Immature natural killer cell (primary cell): ENCODE measurements around the gene SFMBT1. TPM values are rescaled to one million over a fixed set of nuclear protein-coding genes. Genes with fewer than 3 reads are reported as not detected.

Source experiments
- DNase-seq, 3 donors: peaks; one replicate each; pipeline ENCODE4 v3.0.0; 2022; ENCODE audit warnings: mixed read lengths in 1 of 3
- H3K27ac Mint-ChIP-seq, 6 donors: one replicate each; pipeline ENCODE4 v1.8.0; 2020; ENCODE audit warnings: mixed read lengths in 6 of 6, mild to moderate bottlenecking in 5 of 6, inconsistent platforms in 4 of 6, moderate library complexity in 3 of 6
- H3K27me3 Mint-ChIP-seq, 3 donors: one replicate each; pipeline ENCODE4 v1.8.0; 2020 to 2021; ENCODE audit warnings: low read depth in 3 of 3, mild to moderate bottlenecking in 3 of 3, mixed read lengths in 3 of 3, moderate library complexity in 3 of 3, inconsistent platforms in 1 of 3
- H3K36me3 Mint-ChIP-seq, 3 donors: one replicate each; pipeline ENCODE4 v1.8.0; 2020; ENCODE audit warnings: mixed read lengths in 3 of 3, inconsistent platforms in 2 of 3, mild to moderate bottlenecking in 2 of 3
- H3K4me1 Mint-ChIP-seq, 2 donors: one replicate each; pipeline ENCODE4 v1.8.0; 2020; ENCODE audit warnings: inconsistent platforms in 2 of 2, mild to moderate bottlenecking in 2 of 2, mixed read lengths in 2 of 2, moderate library complexity in 1 of 2
- H3K4me3 Mint-ChIP-seq, 5 donors: one replicate each; pipeline ENCODE4 v1.8.0; 2020; ENCODE audit warnings: mild to moderate bottlenecking in 5 of 5, mixed read lengths in 5 of 5, inconsistent platforms in 3 of 5, moderate library complexity in 3 of 5
- H3K9me3 Mint-ChIP-seq, 6 donors: one replicate each; pipeline ENCODE4 v1.8.0; 2020; ENCODE audit warnings: mild to moderate bottlenecking in 6 of 6, mixed read lengths in 6 of 6, inconsistent platforms in 4 of 6, moderate library complexity in 3 of 6
- polyA plus RNA-seq, 3 donors: library from polyadenylated mRNA; unstranded; fragments of 300-500 nt; fragmentation: Illumina TruSeq; gene quantifications; one replicate each; pipeline ENCODE4 v1.2.3, GENCODE V29; 2021

SFMBT1 gene
- polyA plus RNA-seq, 3 donors from 2014 or later, result 6.6 to 12.9 (median 12.3) TPM

GRCh38 chr3:53023072-53023823 lies 22.6 kb downstream of the SFMBT1 start:
- DNase-seq, result no peak
- no peak overlapping the region for H3K4me3 Mint-ChIP-seq
- peak overlapping the region in 2 of 6 donors; percentile 8 to 22 for H3K27ac Mint-ChIP-seq
- peaks cover 0 to 1% (median 0%) of the 10 kb centered on the region in 3 donors for H3K27me3 Mint-ChIP-seq
- H3K36me3 Mint-ChIP-seq, result no peaks in the 10 kb centered on the region
- peaks cover 14 to 27% of the 10 kb centered on the region in 2 donors for H3K4me1 Mint-ChIP-seq
- H3K9me3 Mint-ChIP-seq, result no peaks in the 10 kb centered on the region

- H3K27ac Mint-ChIP-seq, result peak overlapping the region in 3 of 6 donors; percentile 22 to 70 (median 44)
- H3K4me3 Mint-ChIP-seq, result no peak overlapping the region
- H3K4me1 Mint-ChIP-seq, result peaks cover 14 to 30% of the 10 kb centered on the region in 2 donors
- H3K27me3 Mint-ChIP-seq, result peaks cover 0 to 1% (median 0%) of the 10 kb centered on the region in 3 donors
- H3K9me3 Mint-ChIP-seq, result no peaks in the 10 kb centered on the region
- DNase-seq, result no peak
- H3K36me3 Mint-ChIP-seq, result peaks cover 0 to under 1% (median 0%) of the 10 kb centered on the region in 3 donors
These were observed 23.2 kb downstream of the SFMBT1 start for GRCh38 chr3:53022647-53023046.

GRCh38 chr3:53016236-53016635 lies 29.6 kb downstream of the SFMBT1 start:
- peaks cover 0 to 4% (median 0%) of the 10 kb centered on the region in 3 donors for H3K36me3 Mint-ChIP-seq

GRCh38 chr3:53011324-53011723 lies 34.5 kb downstream of the SFMBT1 start:
- no peaks in the 10 kb centered on the region for H3K9me3 Mint-ChIP-seq
- no peak overlapping the region for H3K4me3 Mint-ChIP-seq
- no peaks in the 10 kb centered on the region for H3K36me3 Mint-ChIP-seq
- H3K4me1 Mint-ChIP-seq, result peaks cover 2 to 29% of the 10 kb centered on the region in 2 donors
- peak overlapping the region in 1 of 6 donors; percentile 72 for H3K27ac Mint-ChIP-seq
- H3K27me3 Mint-ChIP-seq, result peaks cover 0 to 2% (median 0%) of the 10 kb centered on the region in 3 donors
- no peak for DNase-seq

More at GRCh38 chr3:53016236-53016635, 29.6 kb downstream of the SFMBT1 start:
- DNase-seq, result no peak
- Mint-ChIP-seq H3K27ac (no peak overlapping the region), H3K4me1 (peaks cover 3 to 26% of the 10 kb centered on the region in 2 donors), H3K4me3 (no peak overlapping the region), H3K27me3 (peaks cover 0 to 2% (median 0%) of the 10 kb centered on the region in 3 donors), H3K9me3 (no peaks in the 10 kb centered on the region)

GRCh38 chr3:53009826-53010539 lies 35.9 kb downstream of the SFMBT1 start:
- Mint-ChIP-seq H3K27ac (peak overlapping the region in 1 of 6 donors; percentile 55), H3K4me3 (no peak overlapping the region), H3K9me3 (no peaks in the 10 kb centered on the region), H3K4me1 (peaks cover 2 to 29% of the 10 kb centered on the region in 2 donors), H3K27me3 (peaks cover 0 to 2% (median 0%) of the 10 kb centered on the region in 3 donors), H3K36me3 (no peaks in the 10 kb centered on the region)
- DNase-seq, result no peak

GRCh38 chr3:53008932-53009331 lies 36.9 kb downstream of the SFMBT1 start:
- no peak for DNase-seq
- Mint-ChIP-seq H3K27ac (no peak overlapping the region), H3K4me3 (no peak overlapping the region), H3K9me3 (no peaks in the 10 kb centered on the region), H3K4me1 (peaks cover 2 to 29% of the 10 kb centered on the region in 2 donors), H3K27me3 (peaks cover 0 to 2% (median 0%) of the 10 kb centered on the region in 3 donors), H3K36me3 (no peaks in the 10 kb centered on the region)

- H3K4me1 Mint-ChIP-seq, result peaks cover 2 to 19% of the 10 kb centered on the region in 2 donors
- no peaks in the 10 kb centered on the region for H3K9me3 Mint-ChIP-seq
- no peak overlapping the region for H3K27ac Mint-ChIP-seq
- no peak for DNase-seq
- H3K36me3 Mint-ChIP-seq, result no peaks in the 10 kb centered on the region
- H3K27me3 Mint-ChIP-seq, result no peaks in the 10 kb centered on the region
- H3K4me3 Mint-ChIP-seq, result no peak overlapping the region
These were observed 39.9 kb downstream of the SFMBT1 start for GRCh38 chr3:53005854-53006513.

GRCh38 chr3:53005338-53005737 lies 40.5 kb downstream of the SFMBT1 start:
- Mint-ChIP-seq H3K36me3 (no peaks in the 10 kb centered on the region), H3K4me1 (peaks cover 2 to 18% of the 10 kb centered on the region in 2 donors), H3K9me3 (no peaks in the 10 kb centered on the region), H3K27me3 (no peaks in the 10 kb centered on the region), H3K4me3 (no peak overlapping the region), H3K27ac (peak overlapping the region in 1 of 6 donors; percentile 22)
- no peak for DNase-seq

GRCh38 chr3:53003320-53003719 lies 42.6 kb downstream of the SFMBT1 start:
- DNase-seq, result no peak
- H3K4me1 Mint-ChIP-seq, result peaks cover 0 to 7% of the 10 kb centered on the region in 2 donors
- no peak overlapping the region for H3K27ac Mint-ChIP-seq
- H3K4me3 Mint-ChIP-seq, result no peak overlapping the region
- no peaks in the 10 kb centered on the region for H3K9me3 Mint-ChIP-seq
- no peaks in the 10 kb centered on the region for H3K27me3 Mint-ChIP-seq
- no peaks in the 10 kb centered on the region for H3K36me3 Mint-ChIP-seq

GRCh38 chr3:52998771-52999513 lies 46.9 kb downstream of the SFMBT1 start:
- no peak for DNase-seq
- Mint-ChIP-seq H3K27me3 (no peaks in the 10 kb centered on the region), H3K27ac (peak overlapping the region in 1 of 6 donors; percentile 34), H3K36me3 (peaks cover 0 to 4% (median 4%) of the 10 kb centered on the region in 3 donors), H3K4me1 (no peaks in the 10 kb centered on the region), H3K9me3 (no peaks in the 10 kb centered on the region), H3K4me3 (no peak overlapping the region)

- Mint-ChIP-seq H3K4me1 (peaks cover 0 to 3% of the 10 kb centered on the region in 2 donors), H3K36me3 (no peaks in the 10 kb centered on the region), H3K4me3 (no peak overlapping the region), H3K9me3 (no peaks in the 10 kb centered on the region), H3K27ac (peak overlapping the region in 1 of 6 donors; percentile 3), H3K27me3 (no peaks in the 10 kb centered on the region)
- no peak for DNase-seq
These were observed 55.2 kb downstream of the SFMBT1 start for GRCh38 chr3:52990637-52991036.

GRCh38 chr3:52986938-52987337 lies 58.9 kb downstream of the SFMBT1 start:
- no peak overlapping the region for H3K27ac Mint-ChIP-seq
- no peaks in the 10 kb centered on the region for H3K27me3 Mint-ChIP-seq

GRCh38 chr3:52986049-52986448 lies 59.8 kb downstream of the SFMBT1 start:
- Mint-ChIP-seq H3K36me3 (no peaks in the 10 kb centered on the region), H3K4me3 (no peak overlapping the region), H3K27me3 (no peaks in the 10 kb centered on the region), H3K9me3 (no peaks in the 10 kb centered on the region), H3K4me1 (peaks cover 20 to 31% of the 10 kb centered on the region in 2 donors), H3K27ac (no peak overlapping the region)
- DNase-seq, result no peak

More at GRCh38 chr3:52986938-52987337, 58.9 kb downstream of the SFMBT1 start:
- no peaks in the 10 kb centered on the region for H3K36me3 Mint-ChIP-seq
- H3K9me3 Mint-ChIP-seq, result no peaks in the 10 kb centered on the region
- no peak for DNase-seq
- peaks cover 21 to 27% of the 10 kb centered on the region in 2 donors for H3K4me1 Mint-ChIP-seq
- H3K4me3 Mint-ChIP-seq, result no peak overlapping the region
